ENCODE data around the gene EFTUD2. TPM values are rescaled to one million over a fixed set of nuclear protein-coding genes. Genes with fewer than 3 reads are reported as not detected.

The EFTUD2 gene
- total and polyA plus RNA-seq, 2 experiments from 2014 or later: 65.2 to 87.0 TPM

- Histone ChIP-seq H2AFZ (no peak overlapping the region), H3K4me2 (no peak overlapping the region), H3K9me3 (ENCODE audit: low read depth) (no peaks in the 10 kb centered on the region), H3K27ac (no peak overlapping the region), H4K20me1 (ENCODE audit: insufficient read depth, poor library complexity, severe bottlenecking) (no peaks in the 10 kb centered on the region), H3K4me1 (ENCODE audit: insufficient read depth) (no peaks in the 10 kb centered on the region), H3K4me3 (no peak overlapping the region), H3K9me2 (replicated peaks; ENCODE audit: insufficient read depth) (no peaks in the 10 kb centered on the region), H3K36me3 (replicated peaks; ENCODE audit: insufficient read depth, low read depth) (no peaks in the 10 kb centered on the region), H3K79me2 (no peaks in the 10 kb centered on the region), H3K27me3 (no peaks in the 10 kb centered on the region)
- DNase-seq (ENCODE audit: low spot score): no peak
- 98% methylated on average over 13 of the region's 15 CpGs for WGBS (ENCODE audit: low lambda C conversion rate, missing lambda C conversion rate)
- TF ChIP-seq, protein P1, sequence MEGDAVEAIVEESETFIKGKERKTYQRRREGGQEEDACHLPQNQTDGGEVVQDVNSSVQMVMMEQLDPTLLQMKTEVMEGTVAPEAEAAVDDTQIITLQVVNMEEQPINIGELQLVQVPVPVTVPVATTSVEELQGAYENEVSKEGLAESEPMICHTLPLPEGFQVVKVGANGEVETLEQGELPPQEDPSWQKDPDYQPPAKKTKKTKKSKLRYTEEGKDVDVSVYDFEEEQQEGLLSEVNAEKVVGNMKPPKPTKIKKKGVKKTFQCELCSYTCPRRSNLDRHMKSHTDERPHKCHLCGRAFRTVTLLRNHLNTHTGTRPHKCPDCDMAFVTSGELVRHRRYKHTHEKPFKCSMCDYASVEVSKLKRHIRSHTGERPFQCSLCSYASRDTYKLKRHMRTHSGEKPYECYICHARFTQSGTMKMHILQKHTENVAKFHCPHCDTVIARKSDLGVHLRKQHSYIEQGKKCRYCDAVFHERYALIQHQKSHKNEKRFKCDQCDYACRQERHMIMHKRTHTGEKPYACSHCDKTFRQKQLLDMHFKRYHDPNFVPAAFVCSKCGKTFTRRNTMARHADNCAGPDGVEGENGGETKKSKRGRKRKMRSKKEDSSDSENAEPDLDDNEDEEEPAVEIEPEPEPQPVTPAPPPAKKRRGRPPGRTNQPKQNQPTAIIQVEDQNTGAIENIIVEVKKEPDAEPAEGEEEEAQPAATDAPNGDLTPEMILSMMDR (IDR thresholded peaks at IDR 0.05; ENCODE audit: poor library complexity): no peak
- TF ChIP-seq EZH2 (IDR thresholded peaks at IDR 0.05; ENCODE audit: borderline replicate concordance) (no peak), EZH2phosphoT487 (IDR thresholded peaks at IDR 0.05; ENCODE audit: low read depth, severe bottlenecking, unreplicated experiment) (no peak)
These were observed 28.9 kb upstream of the EFTUD2 start for GRCh38 chr17:44928136-44928535.

DNA sequence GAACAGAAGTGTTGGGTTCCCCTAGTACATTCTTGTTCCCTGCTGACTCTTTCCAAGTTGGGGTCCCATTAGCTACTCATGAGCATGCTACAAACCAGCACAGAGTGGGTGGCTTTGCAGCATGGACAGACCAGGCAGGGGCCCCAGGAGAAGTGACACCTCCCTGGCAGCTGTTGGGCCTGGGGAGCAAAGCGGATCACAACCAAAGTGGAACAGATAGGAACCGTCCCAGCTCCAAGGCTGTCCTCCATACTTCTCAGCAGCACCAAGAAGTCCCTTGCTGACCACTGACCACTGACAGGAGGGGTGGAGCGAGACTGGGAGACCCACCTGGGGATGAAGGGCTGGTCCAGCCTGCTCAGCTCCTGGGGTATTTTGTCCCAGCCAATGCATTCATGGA is 28.5 kb upstream of the EFTUD2 start:
- H3K27ac ChIP-seq: no peak overlapping the region
- no peaks in the 10 kb centered on the region for H3K4me1 ChIP-seq (ENCODE audit: insufficient read depth)
- DNase-seq (ENCODE audit: low spot score): no peak
- H3K9me2 ChIP-seq (replicated peaks; ENCODE audit: insufficient read depth): no peaks in the 10 kb centered on the region
- H3K9me3 ChIP-seq (ENCODE audit: low read depth): no peaks in the 10 kb centered on the region
- no peaks in the 10 kb centered on the region for H3K27me3 ChIP-seq
- H3K4me3 ChIP-seq: no peak overlapping the region
- H3K4me2 ChIP-seq: no peak overlapping the region
- TF ChIP-seq EZH2phosphoT487 (IDR thresholded peaks at IDR 0.05; ENCODE audit: low read depth, severe bottlenecking, unreplicated experiment): no peak
- no peaks in the 10 kb centered on the region for H4K20me1 ChIP-seq (ENCODE audit: insufficient read depth, poor library complexity, severe bottlenecking)
- WGBS (ENCODE audit: low lambda C conversion rate, missing lambda C conversion rate): 98% methylated on average over 3 of the region's 3 CpGs
- H3K79me2 ChIP-seq: no peaks in the 10 kb centered on the region
- no peak overlapping the region for H2AFZ ChIP-seq
- H3K36me3 ChIP-seq (replicated peaks; ENCODE audit: insufficient read depth, low read depth): no peaks in the 10 kb centered on the region

DNA sequence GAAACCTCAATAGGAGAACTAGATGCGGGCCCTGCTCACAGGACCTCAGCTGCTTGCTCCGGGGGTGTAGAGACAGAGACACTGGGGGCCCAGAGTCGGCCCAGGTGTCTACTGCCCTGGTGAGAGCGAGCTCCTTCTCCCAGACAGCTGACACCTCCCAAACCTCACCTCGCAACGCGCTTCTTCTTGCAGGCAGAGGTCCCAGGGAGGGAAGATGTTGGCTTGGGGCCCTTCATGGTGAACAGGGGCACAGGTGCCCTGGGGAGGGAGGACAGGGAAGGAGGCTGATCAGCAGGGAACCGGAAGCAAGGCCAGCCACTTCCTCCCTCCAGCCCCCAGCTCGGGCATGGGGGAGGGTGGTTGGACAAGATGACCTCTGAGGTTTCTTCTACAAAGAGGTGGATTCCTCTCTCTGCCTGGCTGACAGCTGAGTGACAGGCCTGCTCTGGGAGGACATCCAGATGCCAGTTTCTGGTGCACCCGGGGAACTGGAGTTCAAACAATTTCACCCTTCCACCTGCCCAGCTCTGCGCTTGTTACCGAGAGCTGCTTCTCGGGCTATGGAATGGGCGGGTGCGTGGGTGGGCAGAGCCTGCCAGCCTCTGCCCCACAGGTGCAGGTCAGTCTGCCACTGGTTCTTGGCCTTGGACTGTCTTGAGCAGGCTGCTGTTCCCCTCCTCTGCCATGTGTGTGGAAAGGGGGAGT is 27.7 kb upstream of the EFTUD2 start:
- Histone ChIP-seq H3K27ac (no peak overlapping the region), H2AFZ (no peak overlapping the region), H3K4me3 (no peak overlapping the region), H3K9me3 (ENCODE audit: low read depth) (no peaks in the 10 kb centered on the region), H3K27me3 (no peaks in the 10 kb centered on the region), H3K4me1 (ENCODE audit: insufficient read depth) (no peaks in the 10 kb centered on the region), H3K36me3 (replicated peaks; ENCODE audit: insufficient read depth, low read depth) (no peaks in the 10 kb centered on the region), H3K9me2 (replicated peaks; ENCODE audit: insufficient read depth) (no peaks in the 10 kb centered on the region), H4K20me1 (ENCODE audit: insufficient read depth, poor library complexity, severe bottlenecking) (no peaks in the 10 kb centered on the region), H3K4me2 (no peak overlapping the region), H3K79me2 (no peaks in the 10 kb centered on the region)
- no peak for DNase-seq (ENCODE audit: low spot score)
- TF ChIP-seq EZH2 (IDR thresholded peaks at IDR 0.05; ENCODE audit: borderline replicate concordance) (no peak), EZH2phosphoT487 (IDR thresholded peaks at IDR 0.05; ENCODE audit: low read depth, severe bottlenecking, unreplicated experiment) (no peak)
- TF ChIP-seq, protein P1 (IDR thresholded peaks at IDR 0.05; ENCODE audit: poor library complexity): no peak
- 92% methylated on average over 15 of the region's 15 CpGs for WGBS (ENCODE audit: low lambda C conversion rate, missing lambda C conversion rate)

- Histone ChIP-seq H3K79me2 (no peaks in the 10 kb centered on the region), H3K27ac (no peak overlapping the region), H4K20me1 (ENCODE audit: insufficient read depth, poor library complexity, severe bottlenecking) (no peaks in the 10 kb centered on the region), H3K9me2 (replicated peaks; ENCODE audit: insufficient read depth) (no peaks in the 10 kb centered on the region), H2AFZ (no peak overlapping the region), H3K27me3 (peaks cover 6% of the 10 kb centered on the region), H3K36me3 (replicated peaks; ENCODE audit: insufficient read depth, low read depth) (no peaks in the 10 kb centered on the region), H3K4me3 (no peak overlapping the region), H3K4me2 (no peak overlapping the region), H3K9me3 (ENCODE audit: low read depth) (no peaks in the 10 kb centered on the region), H3K4me1 (ENCODE audit: insufficient read depth) (no peaks in the 10 kb centered on the region)
- WGBS (ENCODE audit: low lambda C conversion rate, missing lambda C conversion rate): 97% methylated on average over 18 of the region's 18 CpGs
- DNase-seq (ENCODE audit: low spot score): no peak
- TF ChIP-seq, protein P1 (IDR thresholded peaks at IDR 0.05; ENCODE audit: poor library complexity): no peak
- TF ChIP-seq EZH2phosphoT487 (IDR thresholded peaks at IDR 0.05; ENCODE audit: low read depth, severe bottlenecking, unreplicated experiment): no peak
- no peak for TF ChIP-seq EZH2 (IDR thresholded peaks at IDR 0.05; ENCODE audit: borderline replicate concordance)
These were observed 26.8 kb upstream of the EFTUD2 start for GRCh38 chr17:44925731-44926697.

Data from hepatocyte (in vitro differentiated cells).